Upper lobe of left lung (tissue), 4 donors: Measurements from ENCODE around the gene PLS1.

Experiments used
- CTCF ChIP-seq, 6 experiments: fragments of 450-650 bp in 4 of 6; fragments of 200-600 bp in 2 of 6; sonication (generic) in 2 of 6; IDR thresholded peaks; one replicate each; pipeline ENCODE4 v1.5.1; 2016 to 2019; ENCODE audit warnings: antibody characterized with exemption in 6 of 6
- POLR2A ChIP-seq, 4 donors: fragments of 450-650 bp; IDR thresholded peaks; one replicate each; pipeline ENCODE4 v1.5.1; 2016 to 2017; ENCODE audit warnings: antibody characterized with exemption in 4 of 4, mild to moderate bottlenecking in 2 of 4

DNA sequence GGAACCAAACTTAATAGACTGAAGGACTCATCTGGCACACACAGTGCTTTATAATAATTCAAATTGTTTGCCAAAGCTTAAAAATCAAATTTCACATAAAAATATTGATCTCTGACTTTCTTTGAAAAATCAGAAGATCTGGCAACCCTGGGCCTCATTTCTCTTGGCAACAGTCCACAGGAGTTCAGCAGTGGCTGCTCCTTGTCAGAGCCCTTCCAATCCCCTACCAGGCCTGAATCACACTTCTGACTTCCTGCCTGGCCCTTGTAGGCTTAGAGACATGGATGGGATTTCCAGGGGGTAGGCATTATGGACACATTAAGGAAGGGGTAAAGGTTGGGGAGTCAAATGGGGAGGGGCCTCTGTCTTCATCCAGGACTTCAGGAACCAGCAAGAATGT, 55.5 kb downstream of the PLS1 start:
- no peak for TF ChIP-seq POLR2A (IDR thresholded peaks at IDR 0.05)
- no peak for TF ChIP-seq CTCF (IDR thresholded peaks at IDR 0.05)
